ENCODE data around the gene F12. TPM values are rescaled to one million over a fixed set of nuclear protein-coding genes. Genes with fewer than 3 reads are reported as not detected.

Gene F12
- polyA plus RNA-seq, 1 of the 3 experiments (the other 2 are of a cell fraction), result 4.3 TPM

DNA sequence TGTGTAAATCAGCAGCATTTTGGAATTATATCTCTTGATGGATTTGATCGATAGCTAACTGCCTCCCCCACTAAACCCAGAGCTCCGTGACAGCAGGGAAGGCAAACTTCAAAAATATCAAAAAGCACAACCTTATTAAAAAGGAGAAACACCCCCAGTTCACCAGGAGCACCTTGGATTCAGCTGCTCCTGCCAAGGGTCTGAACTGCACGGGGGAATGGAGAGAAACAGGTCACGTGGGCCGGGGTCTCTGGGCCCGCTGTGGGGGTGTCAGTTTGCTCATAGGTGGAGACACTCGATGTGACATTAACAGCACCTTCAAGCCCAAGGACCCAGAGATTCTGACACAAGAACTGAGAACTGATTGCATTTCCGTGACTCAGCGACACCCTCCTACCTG, 26.2 kb downstream of the F12 start:
- Histone ChIP-seq H2AFZ (ENCODE audit: low read depth) (no peak overlapping the region), H3K36me3 (replicated peaks in 1 of 2; ENCODE audit: control insufficient read depth in 1 of 2, insufficient read depth in 2 of 2, low read length in 1 of 2) (no peaks in the 10 kb centered on the region), H3K9ac (no peak overlapping the region), H3K27me3 (ENCODE audit: insufficient read depth) (no peaks in the 10 kb centered on the region), H3K27ac (ENCODE audit: low read depth in 2 of 2, low read length in 1 of 2) (no peak overlapping the region), H3K9me2 (no peaks in the 10 kb centered on the region), H3K4me1 (ENCODE audit: control insufficient read depth in 1 of 2, insufficient read depth in 2 of 2, low read depth in 1 of 2, low read length in 1 of 2) (peaks cover 0 to 7% of the 10 kb centered on the region in 2 experiments; a peak in 2 of 4 replicates), H3K79me2 (ENCODE audit: insufficient read depth) (no peaks in the 10 kb centered on the region), H3F3A (replicated peaks; ENCODE audit: insufficient read depth) (peaks cover 4% of the 10 kb centered on the region), H3K9me3 (no peaks in the 10 kb centered on the region), H3K4me2 (no peak overlapping the region), H4K20me1 (ENCODE audit: insufficient read depth) (no peaks in the 10 kb centered on the region), H3K4me3 (ENCODE audit: low read depth in 2 of 2, low read length in 1 of 2) (no peak overlapping the region)
- ChIA-PET CTCF (interaction anchor here (0.8 to 14.2 kb wide), 9 partner anchors 10 to 269 kb away, joined by 3 to 209 read pairs (median 4); no protein-coding TSS in a partner anchor), POLR2A (interaction anchor here (0.7 kb wide), 1 partner anchor 13 kb away, joined by 3 read pairs; no protein-coding TSS in a partner anchor)
- TF ChIP-seq NRF1 (IDR thresholded peaks at IDR 0.05; ENCODE audit: low read depth, low read length) (no peak), RXRA (IDR thresholded peaks at IDR 0.05; ENCODE audit: borderline replicate concordance, low read depth) (no peak), GABPA (IDR thresholded peaks at IDR 0.05; ENCODE audit: low read depth) (no peak), FOXM1 (IDR thresholded peaks at IDR 0.05; ENCODE audit: low read depth) (no peak), PBX3 (IDR thresholded peaks at IDR 0.05) (no peak)
- 80% methylated on average over 7 of the region's 9 CpGs for WGBS (ENCODE audit: low lambda C conversion rate)
- no peak for DNase-seq

- 78% methylated on average over 11 of the region's 11 CpGs for whole genome bisulfite sequencing (ENCODE audit: low lambda C conversion rate)
- Histone ChIP-seq H3K9me3 (no peaks in the 10 kb centered on the region), H3K36me3 (replicated peaks in 1 of 2; ENCODE audit: control insufficient read depth in 1 of 2, insufficient read depth in 2 of 2, low read length in 1 of 2) (no peaks in the 10 kb centered on the region), H3K9ac (no peak overlapping the region), H2AFZ (ENCODE audit: low read depth) (no peak overlapping the region), H3K27ac (ENCODE audit: low read depth in 2 of 2, low read length in 1 of 2) (no peak overlapping the region), H3K27me3 (ENCODE audit: insufficient read depth) (no peaks in the 10 kb centered on the region), H3K4me1 (ENCODE audit: control insufficient read depth in 1 of 2, insufficient read depth in 2 of 2, low read depth in 1 of 2, low read length in 1 of 2) (peaks cover 0 to 7% of the 10 kb centered on the region in 2 experiments; a peak in 2 of 4 replicates), H4K20me1 (ENCODE audit: insufficient read depth) (no peaks in the 10 kb centered on the region), H3F3A (replicated peaks; ENCODE audit: insufficient read depth) (peaks cover 4% of the 10 kb centered on the region), H3K4me3 (ENCODE audit: low read depth in 2 of 2, low read length in 1 of 2) (no peak overlapping the region), H3K4me2 (no peak overlapping the region), H3K9me2 (no peaks in the 10 kb centered on the region), H3K79me2 (ENCODE audit: insufficient read depth) (no peaks in the 10 kb centered on the region)
- peak; percentile 56 for DNase-seq
- POLR2A ChIA-PET, result interaction anchor here (0.7 kb wide), 1 partner anchor 13 kb away, joined by 3 read pairs; no protein-coding TSS in a partner anchor
- CTCF ChIA-PET, result interaction anchor here (0.7 to 14.2 kb wide), 12 partner anchors 7 to 269 kb away, joined by 3 to 209 read pairs (median 4); no protein-coding TSS in a partner anchor
- TF ChIP-seq FOSL2 (IDR thresholded peaks at IDR 0.05; ENCODE audit: borderline replicate concordance, low read depth) (no peak), CHD2 (IDR thresholded peaks at IDR 0.05; ENCODE audit: low read length, partially characterized antibody) (no peak), JUND (IDR thresholded peaks at IDR 0.05) (no peak), PBX3 (IDR thresholded peaks at IDR 0.05) (no peak), FOXJ3 (CRISPR knock-in tag; IDR thresholded peaks at IDR 0.05) (no peak), MAX (IDR thresholded peaks at IDR 0.05; ENCODE audit: low read depth) (no peak), SMC3 (IDR thresholded peaks at IDR 0.05; ENCODE audit: low read depth, low read length) (peak; percentile 26; the same call in 1 of the 2 replicates), GABPA (IDR thresholded peaks at IDR 0.05; ENCODE audit: low read depth) (no peak), USF2 (IDR thresholded peaks at IDR 0.05; ENCODE audit: borderline replicate concordance, low read depth, low read length) (no peak), MEF2A (IDR thresholded peaks at IDR 0.05; ENCODE audit: borderline replicate concordance, low read depth) (no peak), POLR2AphosphoS5 (IDR thresholded peaks at IDR 0.05; ENCODE audit: low read depth, low read length) (no peak), GATA2 (CRISPR knock-in tag; IDR thresholded peaks at IDR 0.05) (no peak), MXI1 (IDR thresholded peaks at IDR 0.05; ENCODE audit: low read depth, low read length) (no peak)
- TF ChIP-seq, protein P1, sequence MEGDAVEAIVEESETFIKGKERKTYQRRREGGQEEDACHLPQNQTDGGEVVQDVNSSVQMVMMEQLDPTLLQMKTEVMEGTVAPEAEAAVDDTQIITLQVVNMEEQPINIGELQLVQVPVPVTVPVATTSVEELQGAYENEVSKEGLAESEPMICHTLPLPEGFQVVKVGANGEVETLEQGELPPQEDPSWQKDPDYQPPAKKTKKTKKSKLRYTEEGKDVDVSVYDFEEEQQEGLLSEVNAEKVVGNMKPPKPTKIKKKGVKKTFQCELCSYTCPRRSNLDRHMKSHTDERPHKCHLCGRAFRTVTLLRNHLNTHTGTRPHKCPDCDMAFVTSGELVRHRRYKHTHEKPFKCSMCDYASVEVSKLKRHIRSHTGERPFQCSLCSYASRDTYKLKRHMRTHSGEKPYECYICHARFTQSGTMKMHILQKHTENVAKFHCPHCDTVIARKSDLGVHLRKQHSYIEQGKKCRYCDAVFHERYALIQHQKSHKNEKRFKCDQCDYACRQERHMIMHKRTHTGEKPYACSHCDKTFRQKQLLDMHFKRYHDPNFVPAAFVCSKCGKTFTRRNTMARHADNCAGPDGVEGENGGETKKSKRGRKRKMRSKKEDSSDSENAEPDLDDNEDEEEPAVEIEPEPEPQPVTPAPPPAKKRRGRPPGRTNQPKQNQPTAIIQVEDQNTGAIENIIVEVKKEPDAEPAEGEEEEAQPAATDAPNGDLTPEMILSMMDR (IDR thresholded peaks at IDR 0.05), result peak; percentile 27
- TF ChIP-seq, protein P2, sequence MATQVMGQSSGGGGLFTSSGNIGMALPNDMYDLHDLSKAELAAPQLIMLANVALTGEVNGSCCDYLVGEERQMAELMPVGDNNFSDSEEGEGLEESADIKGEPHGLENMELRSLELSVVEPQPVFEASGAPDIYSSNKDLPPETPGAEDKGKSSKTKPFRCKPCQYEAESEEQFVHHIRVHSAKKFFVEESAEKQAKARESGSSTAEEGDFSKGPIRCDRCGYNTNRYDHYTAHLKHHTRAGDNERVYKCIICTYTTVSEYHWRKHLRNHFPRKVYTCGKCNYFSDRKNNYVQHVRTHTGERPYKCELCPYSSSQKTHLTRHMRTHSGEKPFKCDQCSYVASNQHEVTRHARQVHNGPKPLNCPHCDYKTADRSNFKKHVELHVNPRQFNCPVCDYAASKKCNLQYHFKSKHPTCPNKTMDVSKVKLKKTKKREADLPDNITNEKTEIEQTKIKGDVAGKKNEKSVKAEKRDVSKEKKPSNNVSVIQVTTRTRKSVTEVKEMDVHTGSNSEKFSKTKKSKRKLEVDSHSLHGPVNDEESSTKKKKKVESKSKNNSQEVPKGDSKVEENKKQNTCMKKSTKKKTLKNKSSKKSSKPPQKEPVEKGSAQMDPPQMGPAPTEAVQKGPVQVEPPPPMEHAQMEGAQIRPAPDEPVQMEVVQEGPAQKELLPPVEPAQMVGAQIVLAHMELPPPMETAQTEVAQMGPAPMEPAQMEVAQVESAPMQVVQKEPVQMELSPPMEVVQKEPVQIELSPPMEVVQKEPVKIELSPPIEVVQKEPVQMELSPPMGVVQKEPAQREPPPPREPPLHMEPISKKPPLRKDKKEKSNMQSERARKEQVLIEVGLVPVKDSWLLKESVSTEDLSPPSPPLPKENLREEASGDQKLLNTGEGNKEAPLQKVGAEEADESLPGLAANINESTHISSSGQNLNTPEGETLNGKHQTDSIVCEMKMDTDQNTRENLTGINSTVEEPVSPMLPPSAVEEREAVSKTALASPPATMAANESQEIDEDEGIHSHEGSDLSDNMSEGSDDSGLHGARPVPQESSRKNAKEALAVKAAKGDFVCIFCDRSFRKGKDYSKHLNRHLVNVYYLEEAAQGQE (IDR thresholded peaks at IDR 0.05; ENCODE audit: low read depth, low read length), result no peak
These were observed 26.8 kb downstream of the F12 start for GRCh38 chr5:177382423-177383029.
